Adrenal gland (tissue), 5 donors: ENCODE data around the gene OR4K13.

Experiments used
- CTCF ChIP-seq, 6 experiments: fragments of 450-650 bp in 4 of 6; fragments of 200-600 bp in 2 of 6; sonication (generic) in 1 of 6; IDR thresholded peaks; 1 replicate in 5 of 6; 2 replicates in 1 of 6; pipeline versions ENCODE4 v1.5.1 to v1.8.0; 2016 to 2021; ENCODE audit warnings: antibody characterized with exemption in 6 of 6, mild to moderate bottlenecking in 2 of 6, moderate library complexity in 1 of 6
- POLR2A ChIP-seq, 2 donors: fragments of 450-650 bp; IDR thresholded peaks; one replicate each; pipeline ENCODE4 v1.6.1; 2017; ENCODE audit warnings: antibody characterized with exemption in 2 of 2, mild to moderate bottlenecking in 2 of 2, moderate library complexity in 1 of 2
- donor health status: DM: no; HTN: no; CAD: no.

- no peak for TF ChIP-seq POLR2A (IDR thresholded peaks at IDR 0.05)
- no peak for TF ChIP-seq CTCF (IDR thresholded peaks at IDR 0.05)
Observed at GRCh38 chr14:20059745-20060144, 23.9 kb upstream of the OR4K13 start, which contains the start of gene OR4L1.
